PC-3 (cell line): Measurements from ENCODE around the gene AGTR1. TPM values are rescaled to one million over a fixed set of nuclear protein-coding genes. Genes with fewer than 3 reads are reported as not detected.

ENCODE experiments used
- ATAC-seq: fragments of 200-7000 bp; cut with Tn5 transposase; 2 replicates; pipeline ENCODE4 v1.9.1; 2020; ENCODE audit warnings: mild to moderate bottlenecking, moderate library complexity
- BruUV-seq: library from RNA; stranded (reverse); fragments of 400-500 nt; replicated peaks from 2 replicates; lab custom pipeline; 2021; lab: Mats Ljungman, UMichigan
- CTCF ChIA-PET: fragments of 300-600 bp; sonication (Branson Sonifier 250); formaldehyde crosslinking; loops from one replicate; lab custom pipeline; 2022; ENCODE audit warnings: antibody characterized with exemption; lab: Charles Lee
- POLR2A ChIA-PET: fragments of 300-600 bp; sonication (Branson Sonifier 250); formaldehyde crosslinking; loops from one replicate; lab custom pipeline; 2022; ENCODE audit warnings: antibody characterized with exemption; ENCODE audit not compliant: unreplicated experiment; lab: Charles Lee
- DNase-seq: peaks from one replicate; pipeline ENCODE4 v3.0.0-alpha.2; 2015
- H2AFZ ChIP-seq: fragments of 300-600 bp; sonication (generic); 2 replicates; pipeline ENCODE4 v1.6.0; 2016; ENCODE audit warnings: antibody characterized with exemption, low read length
- H3F3A ChIP-seq: fragments of 300-600 bp; sonication (generic); one replicate; pipeline ENCODE4 v1.6.0; 2017; ENCODE audit warnings: antibody characterized with exemption, low read length, control low read depth, mild to moderate bottlenecking; ENCODE audit not compliant: unreplicated experiment
- H3K27ac ChIP-seq: fragments of 300-600 bp; sonication (generic); 2 replicates; pipeline ENCODE4 v1.5.1; 2016; ENCODE audit warnings: mild to moderate bottlenecking, low read length
- H3K27me3 ChIP-seq: fragments of 300-600 bp; sonication (generic); 2 replicates; pipeline ENCODE4 v1.6.1; 2016; ENCODE audit warnings: low read length, mixed read lengths
- H3K36me3 ChIP-seq: fragments of 300-600 bp; sonication (generic); 2 replicates; pipeline ENCODE4 v1.6.1; 2016; ENCODE audit warnings: low read depth, mixed run types, low read length, mixed read lengths
- H3K4me1 ChIP-seq: fragments of 300-600 bp; sonication (generic); 2 replicates; pipeline ENCODE4 v1.5.1; 2016; ENCODE audit warnings: low read length; ENCODE audit not compliant: insufficient read depth
- H3K4me2 ChIP-seq: fragments of 300-600 bp; sonication (generic); 2 replicates; pipeline ENCODE4 v1.6.0; 2016; ENCODE audit warnings: low read length
- H3K4me3 ChIP-seq: fragments of 300-600 bp; sonication (generic); 2 replicates; pipeline ENCODE4 v1.5.1; 2016; ENCODE audit warnings: mild to moderate bottlenecking, low read length, mixed read lengths
- H3K79me2 ChIP-seq: fragments of 300-600 bp; sonication (generic); 2 replicates; pipeline ENCODE4 v1.6.1; 2017; ENCODE audit warnings: low read length, mixed read lengths
- H3K9ac ChIP-seq: fragments of 300-600 bp; sonication (generic); 2 replicates; pipeline ENCODE4 v1.6.0; 2016; ENCODE audit warnings: mild to moderate bottlenecking, low read length
- H3K9me2 ChIP-seq: fragments of 300-600 bp; sonication (generic); replicated peaks from 2 replicates; pipeline ENCODE4 v1.6.1; 2016; ENCODE audit warnings: mixed run types, low read length, mixed read lengths
- H3K9me3 ChIP-seq: fragments of 300-600 bp; sonication (generic); 2 replicates; pipeline ENCODE4 v1.6.1; 2016; ENCODE audit warnings: low read length, mixed read lengths
- H4K20me1 ChIP-seq: fragments of 300-600 bp; sonication (generic); 2 replicates; pipeline ENCODE4 v1.6.1; 2016; ENCODE audit warnings: low read length, mixed read lengths
- EZH2 ChIP-seq: fragments of 300-600 bp; sonication (generic); IDR thresholded peaks from one replicate; pipeline ENCODE4 v1.6.1; 2017; ENCODE audit warnings: antibody characterized with exemption, mild to moderate bottlenecking, low read length; ENCODE audit not compliant: unreplicated experiment
- EZH2phosphoT487 ChIP-seq: fragments of 300-600 bp; sonication (generic); IDR thresholded peaks from 2 replicates; pipeline ENCODE4 v1.6.1; 2018; ENCODE audit warnings: mild to moderate bottlenecking, antibody characterized with exemption, low read length, borderline replicate concordance
- intact Hi-C: fragments of 100-400 bp; cut with micrococcal nuclease; formaldehyde crosslinking; loops from 2 replicates; pipeline ENCODE4 v1.9.0; 2023
- total RNA-seq: library from RNA; depleted of rRNA; stranded (reverse); fragments of >200 nt; gene quantifications from 2 replicates; pipeline ENCODE4 v1.2.3, GENCODE V29; 2014
- TF ChIP-seq, protein P1 (sequence below): fragments of 300-600 bp; sonication (generic); conservative IDR thresholded peaks from 2 replicates; pipeline ENCODE4 v1.5.1; 2017; ENCODE audit warnings: antibody characterized with exemption, low read depth, mild to moderate bottlenecking, low read length

AGTR1 gene
- total RNA-seq, 1 experiment from 2014 or later, result 0.15 TPM

DNA sequence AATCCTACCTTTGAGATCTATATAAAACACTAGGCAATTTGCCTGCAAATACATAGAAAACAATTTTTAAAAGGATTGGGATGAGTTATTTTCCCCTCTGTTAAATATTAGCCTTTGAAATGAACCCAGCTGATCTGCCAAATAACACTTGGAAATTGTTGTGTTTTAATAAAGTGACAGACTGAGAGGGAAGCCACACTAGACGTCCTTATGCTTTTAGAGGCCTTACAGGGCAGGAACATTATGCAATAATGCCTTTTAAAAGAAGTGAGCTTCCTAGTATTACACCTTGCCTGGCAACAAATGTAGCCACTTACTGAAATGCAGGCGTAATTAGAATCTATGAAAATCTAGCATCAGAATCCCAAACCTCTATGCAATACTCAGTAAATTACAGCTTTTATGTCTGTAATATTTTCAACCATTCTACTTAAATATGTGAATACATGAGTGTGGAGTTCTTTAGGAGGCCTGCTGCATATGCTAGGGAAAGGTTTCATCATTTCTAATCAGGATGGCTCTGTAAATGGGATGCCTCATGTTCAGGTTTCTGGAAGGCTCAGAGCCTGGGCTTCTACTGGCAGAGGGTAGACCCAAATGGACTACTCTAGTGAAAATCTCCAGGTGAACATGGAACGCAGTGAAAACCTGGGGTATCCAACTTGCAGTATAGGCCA, 20.3 kb downstream of the AGTR1 start:
- DNase-seq (no peak), ATAC-seq (no peak)
- no peaks in the 10 kb centered on the region for H3F3A ChIP-seq
- no peak overlapping the region for H3K27ac ChIP-seq
- CTCF ChIA-PET, result no interaction called here
- no peaks in the 10 kb centered on the region for H3K79me2 ChIP-seq
- H3K9ac ChIP-seq, result no peak overlapping the region
- H3K27me3 ChIP-seq, result peaks cover 23% of the 10 kb centered on the region; the same call in 1 of the 2 replicates
- H3K9me2 ChIP-seq, result no peaks in the 10 kb centered on the region
- H3K9me3 ChIP-seq, result no peaks in the 10 kb centered on the region
- no TSS peak for BruUV-seq
- no peak overlapping the region for H2AFZ ChIP-seq
- intact Hi-C loops, result loop anchor here (10.0 kb wide), 1 partner anchor 227 kb away; no protein-coding TSS in a partner anchor
- POLR2A ChIA-PET, result no interaction called here
- H3K4me3 ChIP-seq, result no peak overlapping the region
- H3K4me2 ChIP-seq, result no peak overlapping the region
- H3K36me3 ChIP-seq, result no peaks in the 10 kb centered on the region
- no peaks in the 10 kb centered on the region for H3K4me1 ChIP-seq
- H4K20me1 ChIP-seq, result no peaks in the 10 kb centered on the region
- TF ChIP-seq, protein P1, sequence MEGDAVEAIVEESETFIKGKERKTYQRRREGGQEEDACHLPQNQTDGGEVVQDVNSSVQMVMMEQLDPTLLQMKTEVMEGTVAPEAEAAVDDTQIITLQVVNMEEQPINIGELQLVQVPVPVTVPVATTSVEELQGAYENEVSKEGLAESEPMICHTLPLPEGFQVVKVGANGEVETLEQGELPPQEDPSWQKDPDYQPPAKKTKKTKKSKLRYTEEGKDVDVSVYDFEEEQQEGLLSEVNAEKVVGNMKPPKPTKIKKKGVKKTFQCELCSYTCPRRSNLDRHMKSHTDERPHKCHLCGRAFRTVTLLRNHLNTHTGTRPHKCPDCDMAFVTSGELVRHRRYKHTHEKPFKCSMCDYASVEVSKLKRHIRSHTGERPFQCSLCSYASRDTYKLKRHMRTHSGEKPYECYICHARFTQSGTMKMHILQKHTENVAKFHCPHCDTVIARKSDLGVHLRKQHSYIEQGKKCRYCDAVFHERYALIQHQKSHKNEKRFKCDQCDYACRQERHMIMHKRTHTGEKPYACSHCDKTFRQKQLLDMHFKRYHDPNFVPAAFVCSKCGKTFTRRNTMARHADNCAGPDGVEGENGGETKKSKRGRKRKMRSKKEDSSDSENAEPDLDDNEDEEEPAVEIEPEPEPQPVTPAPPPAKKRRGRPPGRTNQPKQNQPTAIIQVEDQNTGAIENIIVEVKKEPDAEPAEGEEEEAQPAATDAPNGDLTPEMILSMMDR, result no peak
- TF ChIP-seq EZH2, result no peak
- TF ChIP-seq EZH2phosphoT487, result no peak

DNA sequence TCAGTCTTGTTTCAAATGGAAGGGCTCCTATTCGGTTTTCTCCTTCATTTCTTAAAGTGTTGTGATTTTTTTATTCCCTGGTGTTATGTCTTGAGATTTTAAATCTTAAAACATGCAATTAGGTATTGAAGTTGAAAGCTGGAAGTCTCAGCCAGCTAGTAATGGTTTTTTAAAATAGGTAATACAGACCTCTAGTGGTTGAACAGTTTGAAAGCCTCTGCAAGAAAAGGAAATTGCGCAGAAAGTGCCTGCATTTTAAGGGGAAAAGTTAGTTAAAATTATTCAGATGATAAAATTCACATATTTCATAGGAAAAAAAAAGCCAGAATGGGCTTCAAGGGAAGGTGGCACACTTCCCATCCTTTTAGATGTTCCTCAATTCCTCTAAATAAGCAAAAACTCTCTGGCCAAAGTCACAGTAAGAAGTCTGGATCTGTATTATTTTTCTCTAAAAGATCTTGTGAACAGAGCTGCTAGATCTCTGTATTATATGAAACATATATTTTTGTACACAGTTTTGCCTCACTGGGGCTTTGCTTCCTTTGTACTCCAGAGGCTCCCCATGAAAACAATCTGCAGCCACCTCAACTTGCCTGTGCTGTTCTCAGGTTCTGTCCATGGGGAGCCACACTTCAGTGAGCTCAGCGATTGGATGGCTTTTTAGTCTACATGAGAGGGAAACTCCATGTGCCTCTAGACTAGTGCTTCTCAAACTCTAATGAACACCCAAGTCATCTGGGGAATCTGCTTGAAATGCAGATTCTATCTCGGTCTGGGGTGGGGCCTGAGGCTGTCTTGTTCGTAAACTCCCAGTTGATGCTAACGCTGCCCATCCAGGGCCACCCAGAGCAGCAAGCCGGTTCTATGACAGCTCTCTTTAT, 21.5 kb downstream of the AGTR1 start:
- TF ChIP-seq, protein P1, result peak; percentile 69
- TF ChIP-seq EZH2phosphoT487, result no peak
- Histone ChIP-seq H3K4me3 (no peak overlapping the region), H3K27me3 (peaks cover 23% of the 10 kb centered on the region; the same call in 1 of the 2 replicates), H3K4me2 (no peak overlapping the region), H2AFZ (no peak overlapping the region), H3K9me2 (no peaks in the 10 kb centered on the region), H3K27ac (no peak overlapping the region), H4K20me1 (no peaks in the 10 kb centered on the region), H3K4me1 (no peaks in the 10 kb centered on the region), H3K79me2 (no peaks in the 10 kb centered on the region), H3K9ac (no peak overlapping the region), H3F3A (no peaks in the 10 kb centered on the region), H3K36me3 (no peaks in the 10 kb centered on the region), H3K9me3 (no peaks in the 10 kb centered on the region)
- BruUV-seq, result no TSS peak
- POLR2A ChIA-PET, result no interaction called here
- intact Hi-C loops, result loop anchor here (1.0 to 10.0 kb wide), 2 partner anchors 226 to 339 kb away; no protein-coding TSS in a partner anchor
- ATAC-seq (no peak; the same call in 1 of the 2 replicates), DNase-seq (peak; percentile 26)
- CTCF ChIA-PET, result interaction anchor here (0.7 to 0.9 kb wide), 3 partner anchors 338 to 1462 kb away, joined by 3 to 4 read pairs (median 3); no protein-coding TSS in a partner anchor
